K562 (cell line): ENCODE measurements around the gene CAB39. TPM values are rescaled to one million over a fixed set of nuclear protein-coding genes. Genes with fewer than 3 reads are reported as not detected.

Source experiments
- ATAC-seq: fragments of 200-7000 bp; cut with Tn5 transposase; 3 replicates; pipeline ENCODE4 v1.9.1; 2020; ENCODE audit warnings: moderate library complexity
- BruUV-seq: library from RNA; stranded (reverse); fragments of 400-500 nt; replicated peaks from 2 replicates; lab custom pipeline; 2021; lab: Mats Ljungman, UMichigan
- CTCF ChIA-PET: fragments of 300-600 bp; formaldehyde crosslinking; extraction: SDS; loops from one replicate; lab custom pipeline; 2021; ENCODE audit warnings: low intra/inter-chr PET ratio; lab: Yijun Ruan, JAX
- POLR2A ChIA-PET: fragments of 300-600, 350-650 bp; sonication (Branson Sonifier 250); formaldehyde crosslinking; extraction: SDS; loops from one replicate; lab custom pipeline; 2021; ENCODE audit warnings: antibody characterized with exemption, inconsistent platforms; lab: Yijun Ruan, JAX
- DNase-seq, 4 experiments: peaks; one replicate each; pipeline versions ENCODE4 v3.0.0 to v3.0.0-alpha.2; 2011 to 2018; ENCODE audit warnings: low spot score in 3 of 4, mixed read lengths in 3 of 4; ENCODE audit errors: extremely low read depth in 1 of 4
- FAIRE-seq: peaks from 2 replicates; lab custom pipeline; 2011; peaks lifted over from hg19 to GRCh38; lab: Jason Lieb, UNC
- H2AFZ ChIP-seq: 2 replicates; pipeline ENCODE4 v1.6.0; 2011; ENCODE audit warnings: low read depth, low read length, control low read depth, inconsistent platforms
- H3K27ac ChIP-seq: fragments of 200-600 bp; 3 replicates; pipeline ENCODE4 v1.8.0; 2011; ENCODE audit warnings: low read depth, mild to moderate bottlenecking, control low read depth, inconsistent platforms, low read length, moderate library complexity, mixed read lengths; ENCODE audit errors: extremely low read depth
- H3K27me3 ChIP-seq, 2 experiments: fragments of 300-600 bp in 1 of 2; 2 replicates in 1 of 2; 3 replicates in 1 of 2; pipeline versions ENCODE4 v1.6.0 to v1.8.0; 2011; ENCODE audit warnings: inconsistent platforms in 2 of 2, low read length in 2 of 2, mild to moderate bottlenecking in 1 of 2, mixed read lengths in 1 of 2, moderate library complexity in 1 of 2; ENCODE audit not compliant: control insufficient read depth in 2 of 2, insufficient read depth in 2 of 2
- H3K36me3 ChIP-seq: fragments of 300-600 bp; 3 replicates; pipeline ENCODE4 v1.8.0; 2011; ENCODE audit warnings: mild to moderate bottlenecking, low read length, inconsistent platforms; ENCODE audit not compliant: control insufficient read depth, insufficient read depth
- H3K4me1 ChIP-seq, 2 experiments: fragments of 200-600 bp in 1 of 2; replicated peaks in 1 of 2; 2 replicates in 1 of 2; 3 replicates in 1 of 2; pipeline versions ENCODE4 v1.5.1 to v1.8.0; 2011; ENCODE audit warnings: inconsistent platforms in 2 of 2, low read length in 2 of 2, mild to moderate bottlenecking in 1 of 2, mixed read lengths in 1 of 2, moderate library complexity in 1 of 2; ENCODE audit not compliant: control insufficient read depth in 2 of 2, insufficient read depth in 2 of 2
- H3K4me2 ChIP-seq: 2 replicates; pipeline ENCODE4 v1.6.1; 2011; ENCODE audit warnings: low read length, control low read depth, inconsistent platforms, mixed read lengths; ENCODE audit not compliant: insufficient read depth
- H3K4me3 ChIP-seq: fragments of 200-600 bp; sonication (generic), shearing (Covaris generic); 2 replicates; pipeline ENCODE4 v1.5.1; 2016; ENCODE audit warnings: control low read depth, inconsistent platforms
- H3K79me2 ChIP-seq: fragments of 200-600 bp; 3 replicates; pipeline ENCODE4 v1.8.0; 2011; ENCODE audit warnings: low read length, inconsistent platforms; ENCODE audit not compliant: control insufficient read depth, insufficient read depth
- H3K9ac ChIP-seq, 2 experiments: 2 replicates each; pipeline versions ENCODE4 v1.6.0 to v1.6.1; 2011; ENCODE audit warnings: low read depth in 2 of 2, low read length in 2 of 2, control low read depth in 1 of 2, inconsistent platforms in 1 of 2, mild to moderate bottlenecking in 1 of 2, mixed read lengths in 1 of 2; ENCODE audit not compliant: insufficient read depth in 1 of 2
- H3K9me1 ChIP-seq: one replicate; pipeline ENCODE4 v1.6.0; 2011; ENCODE audit warnings: inconsistent platforms, mild to moderate bottlenecking, low read length, moderate library complexity; ENCODE audit not compliant: control insufficient read depth, insufficient read depth
- H3K9me3 ChIP-seq: replicated peaks from 2 replicates; pipeline ENCODE4 v1.5.1; 2011; ENCODE audit warnings: low read depth, low read length, inconsistent platforms; ENCODE audit not compliant: control insufficient read depth, insufficient read depth
- H4K20me1 ChIP-seq: replicated peaks from 2 replicates; pipeline ENCODE4 v1.6.1; 2011; ENCODE audit warnings: low read length, inconsistent platforms, mixed read lengths; ENCODE audit not compliant: control insufficient read depth, insufficient read depth
- DEAF1 ChIP-seq: fragments of 450-650 bp; formaldehyde crosslinking; IDR thresholded peaks from 2 replicates; pipeline ENCODE4 v1.4.0; 2020; ENCODE audit warnings: mild to moderate bottlenecking, moderate library complexity
- DLX4 ChIP-seq: fragments of 250-450 bp; sonication (Bioruptor Pico); IDR thresholded peaks from 2 replicates; pipeline ENCODE4 v1.6.1; 2021; ENCODE audit warnings: mild to moderate bottlenecking
- DPF2 ChIP-seq: fragments of 450-650 bp; IDR thresholded peaks from 2 replicates; pipeline ENCODE4 v1.6.1; 2016
- RFX7 ChIP-seq: fragments of 250-450 bp; sonication (Bioruptor Pico); IDR thresholded peaks from 2 replicates; pipeline ENCODE4 v1.5.1; 2021; ENCODE audit warnings: mild to moderate bottlenecking
- SRSF1 ChIP-seq: fragments of 200-400 bp; formaldehyde crosslinking; IDR thresholded peaks from 2 replicates; pipeline ENCODE4 v1.6.1; 2017; ENCODE audit warnings: mild to moderate bottlenecking, low read depth, low read length, moderate library complexity
- STAT5A ChIP-seq: IDR thresholded peaks from 2 replicates; pipeline ENCODE4 v1.6.1; 2012; ENCODE audit warnings: low read length, inconsistent platforms, borderline replicate concordance
- ZFP30 ChIP-seq: fragments of 250-450 bp; sonication (Bioruptor Pico); IDR thresholded peaks from 2 replicates; pipeline ENCODE4 v1.8.0; 2022; ENCODE audit warnings: moderate library complexity, mild to moderate bottlenecking, inconsistent platforms, borderline replicate concordance
- WGBS: fragments of 100-300 bp; shearing (Covaris generic); methylation state at CpG from one replicate; pipeline ENCODE4 v1.1.6; 2016; ENCODE audit warnings: low coverage, mixed read lengths; ENCODE audit not compliant: insufficient coverage; ENCODE audit errors: missing lambda C conversion rate; 5-methylcytosine and 5-hydroxymethylcytosine counted together
- in situ Hi-C: fragments of 300-500 bp; cut with MboI; formaldehyde crosslinking; loops from 4 replicates; pipeline ENCODE4 v1.15.0; 2018; ENCODE audit warnings: inconsistent platforms, mixed read lengths
- intact Hi-C: fragments of 100-400 bp; cut with micrococcal nuclease; formaldehyde crosslinking; loops from 2 replicates; pipeline ENCODE4 v1.14.2; 2022
- polyA plus RNA-seq, 8 experiments: library from polyadenylated mRNA; depleted of rRNA in 4 of 8; stranded (reverse) in 5 of 8; unstranded in 3 of 8; fragments of >200 nt; fragmentation: Nextera tagmentation in 2 of 8; fragmentation: Illumina TruSeq in 1 of 8; extraction: Ambion mirVana in 2 of 8; extraction: Trizol in 1 of 8; gene quantifications; 2 replicates each; pipeline versions ENCODE4 v1.2.1 to v1.2.3, GENCODE V29; 2011 to 2014; ENCODE audit warnings: inconsistent platforms in 1 of 8, missing spikeins in 1 of 8
- total RNA-seq, 7 experiments: library from RNA; depleted of rRNA in 6 of 7; stranded (reverse); fragments of >200 nt in 6 of 7; fragmentation: Illumina TruSeq in 2 of 7; extraction: Trizol in 2 of 7; gene quantifications; 2 replicates each; pipeline versions ENCODE4 v1.2.1 to v1.2.3, GENCODE V29; 2011 to 2021; ENCODE audit warnings: low replicate concordance in 1 of 7

The CAB39 gene
- total and polyA plus RNA-seq, 9 of the 15 experiments (the other 6 are each of a cell fraction or from before 2014, with no cell fraction given), result 27.2 to 94.4 (median 70.1) TPM

- 100% methylated on average over 1 of the region's 1 CpG for WGBS
- no peak overlapping the region for H3K27ac ChIP-seq
- peaks cover 80% of the 10 kb centered on the region; the same call in 2 of the 3 replicates for H3K36me3 ChIP-seq
- TF ChIP-seq DLX4 (CRISPR knock-in tag) (no peak), SRSF1 (no peak), STAT5A (no peak), DPF2 (no peak), DEAF1 (no peak), RFX7 (no peak), ZFP30 (CRISPR knock-in tag) (no peak)
- TF ChIP-seq, all 486 proteins: peak for 0
- Histone ChIP-seq H3K9me3 (no peaks in the 10 kb centered on the region; the same call in 1 of the 2 replicates), H3K79me2 (peaks cover 89% of the 10 kb centered on the region), H2AFZ (no peak overlapping the region), H3K4me1 (peaks cover 5 to 11% of the 10 kb centered on the region in 2 experiments; a peak in 4 of 5 replicates), H3K9ac (no peak overlapping the region), H3K4me3 (no peak overlapping the region), H3K9me1 (no peaks in the 10 kb centered on the region), H4K20me1 (no peaks in the 10 kb centered on the region; the same call in 1 of the 2 replicates), H3K4me2 (no peak overlapping the region), H3K27me3 (no peaks in the 10 kb centered on the region)
- no peak for DNase-seq
- ChIA-PET POLR2A (no interaction called here), CTCF (no interaction called here)
- intact Hi-C loops (no loop called here), in situ Hi-C loops (no loop called here)
- no TSS peak for BruUV-seq
- ATAC-seq, result no peak
- FAIRE-seq, result no peak
Measured at GRCh38 chr2:230779607-230780006, 67.0 kb downstream of the CAB39 start.
